Neuronal stem cell (in vitro differentiated cells): ENCODE results near the gene SLC22A23.

Source experiments
- DNase-seq: peaks from one replicate; pipeline ENCODE4 v3.0.0-alpha.2; 2013; ENCODE audit warnings: low spot score
- H2AFZ ChIP-seq: one replicate; pipeline ENCODE4 v1.6.1; 2013; ENCODE audit warnings: mild to moderate bottlenecking, low read length, inconsistent platforms
- H2AK5ac ChIP-seq: 2 replicates; pipeline ENCODE4 v1.6.1; 2013; ENCODE audit warnings: low read depth, mild to moderate bottlenecking, inconsistent platforms, low read length, moderate library complexity, mixed read lengths
- H2BK120ac ChIP-seq: 2 replicates; pipeline ENCODE4 v1.6.1; 2013; ENCODE audit warnings: low read depth, mild to moderate bottlenecking, inconsistent platforms, low read length, moderate library complexity, mixed read lengths
- H2BK12ac ChIP-seq: one replicate; pipeline ENCODE4 v1.6.1; 2013; ENCODE audit warnings: low read length, inconsistent platforms
- H2BK15ac ChIP-seq: 2 replicates; pipeline ENCODE4 v1.6.1; 2013; ENCODE audit warnings: mild to moderate bottlenecking, low read length, inconsistent platforms, mixed read lengths
- H2BK5ac ChIP-seq: one replicate; pipeline ENCODE4 v1.6.1; 2013; ENCODE audit warnings: inconsistent platforms, mild to moderate bottlenecking, low read length, moderate library complexity
- H3K14ac ChIP-seq: one replicate; pipeline ENCODE4 v1.6.1; 2013; ENCODE audit warnings: low read length, inconsistent platforms
- H3K18ac ChIP-seq: 2 replicates; pipeline ENCODE4 v1.6.1; 2013; ENCODE audit warnings: low read length, inconsistent platforms
- H3K23ac ChIP-seq: 2 replicates; pipeline ENCODE4 v1.6.1; 2013; ENCODE audit warnings: low read depth, mild to moderate bottlenecking, mixed read lengths, low read length, inconsistent platforms; ENCODE audit not compliant: poor library complexity
- H3K27ac ChIP-seq: replicated peaks from 3 replicates; pipeline ENCODE4 v1.5.1; 2013; ENCODE audit warnings: low read length, inconsistent platforms
- H3K27me3 ChIP-seq, 3 experiments: 2 replicates each; pipeline ENCODE4 v1.6.1; 2013; ENCODE audit warnings: low read length in 3 of 3, mild to moderate bottlenecking in 2 of 3, inconsistent platforms in 1 of 3, low read depth in 1 of 3, mixed read lengths in 1 of 3, moderate library complexity in 1 of 3; ENCODE audit not compliant: control insufficient read depth in 3 of 3, insufficient read depth in 3 of 3
- H3K36me3 ChIP-seq, 2 donors: replicated peaks in 1 of 2; 2 replicates each; pipeline ENCODE4 v1.6.1; 2013; ENCODE audit warnings: low read length in 2 of 2; ENCODE audit not compliant: control insufficient read depth in 2 of 2, insufficient read depth in 2 of 2
- H3K4ac ChIP-seq: 2 replicates; pipeline ENCODE4 v1.6.1; 2013; ENCODE audit warnings: inconsistent platforms, mild to moderate bottlenecking, low read length, moderate library complexity
- H3K4me1 ChIP-seq, 2 donors: 1 replicate in 1 of 2; 2 replicates in 1 of 2; pipeline ENCODE4 v1.6.1; 2013; ENCODE audit warnings: low read length in 2 of 2, low read depth in 1 of 2; ENCODE audit not compliant: control insufficient read depth in 2 of 2, insufficient read depth in 1 of 2
- H3K4me2 ChIP-seq: one replicate; pipeline ENCODE4 v1.6.1; 2013; ENCODE audit warnings: mild to moderate bottlenecking, low read length, inconsistent platforms; ENCODE audit not compliant: insufficient read depth, poor library complexity, severe bottlenecking
- H3K4me3 ChIP-seq, 2 donors: 2 replicates each; pipeline ENCODE4 v1.5.1; 2013; ENCODE audit warnings: low read length in 2 of 2, mild to moderate bottlenecking in 2 of 2, inconsistent platforms in 1 of 2, moderate library complexity in 1 of 2
- H3K79me1 ChIP-seq: one replicate; pipeline ENCODE4 v1.6.1; 2013; ENCODE audit warnings: low read depth, mild to moderate bottlenecking, inconsistent platforms, low read length, moderate library complexity
- H3K9ac ChIP-seq: one replicate; pipeline ENCODE4 v1.6.1; 2013; ENCODE audit warnings: mild to moderate bottlenecking, low read depth, low read length, inconsistent platforms; ENCODE audit not compliant: poor library complexity
- H3K9me3 ChIP-seq, 2 donors: replicated peaks in 1 of 2; 2 replicates each; pipeline versions ENCODE3 to v1.6.1; 2013; ENCODE audit warnings: low read length in 2 of 2, mild to moderate bottlenecking in 2 of 2, inconsistent platforms in 1 of 2, low read depth in 1 of 2, mixed read lengths in 1 of 2, moderate library complexity in 1 of 2; ENCODE audit not compliant: control insufficient read depth in 2 of 2, insufficient read depth in 1 of 2
- H4K8ac ChIP-seq: one replicate; pipeline ENCODE4 v1.6.1; 2013; ENCODE audit warnings: low read depth, mild to moderate bottlenecking, inconsistent platforms, low read length, moderate library complexity
- H4K91ac ChIP-seq: one replicate; pipeline ENCODE4 v1.6.1; 2013; ENCODE audit warnings: low read length, low read depth, mild to moderate bottlenecking, inconsistent platforms; ENCODE audit not compliant: poor library complexity
- WGBS, 2 donors: extraction: QIAGEN DNeasy Blood & Tissue Kit; methylation state at CpG; one replicate each; pipeline ENCODE4 v1.1.7; 2013; ENCODE audit warnings: missing lambda C conversion rate in 2 of 2, mixed read lengths in 1 of 2; ENCODE audit not compliant: insufficient read length in 2 of 2, insufficient replicate concordance in 1 of 2; ENCODE audit errors: extremely low coverage in 2 of 2; 5-methylcytosine and 5-hydroxymethylcytosine counted together

The SLC22A23 gene

DNA sequence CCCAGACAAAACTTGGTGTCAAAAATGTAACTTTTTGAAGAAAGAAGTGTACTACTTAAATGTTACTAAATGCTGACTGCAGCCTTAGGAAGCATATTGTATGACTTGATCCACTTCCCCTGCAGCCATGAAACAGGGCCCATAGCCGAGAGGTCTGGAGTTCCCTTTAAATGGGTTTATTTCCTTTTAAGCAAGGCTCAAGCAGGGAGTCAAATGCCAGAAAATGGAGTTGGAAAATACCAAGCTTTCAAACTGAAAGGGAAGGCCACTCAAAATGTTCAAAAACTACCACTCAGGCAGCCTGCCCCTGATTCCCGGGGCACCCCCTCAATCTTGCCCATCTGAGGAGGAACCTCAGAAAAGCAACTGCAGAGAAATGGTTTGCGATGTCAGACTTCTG lies 43.3 kb downstream of the SLC22A23 start:
- no peak overlapping the region for H3K4me3 ChIP-seq
- H2AK5ac ChIP-seq = no peak overlapping the region
- no peak overlapping the region for H2BK120ac ChIP-seq
- H4K8ac ChIP-seq = no peak overlapping the region
- H3K27me3 ChIP-seq = no peaks in the 10 kb centered on the region
- no peak overlapping the region for H3K4ac ChIP-seq
- no peak overlapping the region for H3K9ac ChIP-seq
- H2AFZ ChIP-seq = no peak overlapping the region
- H3K79me1 ChIP-seq = no peaks in the 10 kb centered on the region
- H2BK5ac ChIP-seq = no peak overlapping the region
- no peak overlapping the region for H3K23ac ChIP-seq
- WGBS, 2 donors = no CpG with 5 or more reads among the region's 3 CpGs
- no peak overlapping the region for H3K4me2 ChIP-seq
- peaks cover 6 to 13% of the 10 kb centered on the region in 2 donors for H3K4me1 ChIP-seq
- no peak overlapping the region for H4K91ac ChIP-seq
- no peak for DNase-seq
- H3K36me3 ChIP-seq = peaks cover 0 to 23% of the 10 kb centered on the region in 2 donors
- H3K27ac ChIP-seq = no peak overlapping the region
- H3K9me3 ChIP-seq = peaks cover 0 to 14% of the 10 kb centered on the region in 2 donors
- H3K18ac ChIP-seq = no peak overlapping the region
- no peak overlapping the region for H3K14ac ChIP-seq
- no peak overlapping the region for H2BK15ac ChIP-seq
- no peak overlapping the region for H2BK12ac ChIP-seq

DNA sequence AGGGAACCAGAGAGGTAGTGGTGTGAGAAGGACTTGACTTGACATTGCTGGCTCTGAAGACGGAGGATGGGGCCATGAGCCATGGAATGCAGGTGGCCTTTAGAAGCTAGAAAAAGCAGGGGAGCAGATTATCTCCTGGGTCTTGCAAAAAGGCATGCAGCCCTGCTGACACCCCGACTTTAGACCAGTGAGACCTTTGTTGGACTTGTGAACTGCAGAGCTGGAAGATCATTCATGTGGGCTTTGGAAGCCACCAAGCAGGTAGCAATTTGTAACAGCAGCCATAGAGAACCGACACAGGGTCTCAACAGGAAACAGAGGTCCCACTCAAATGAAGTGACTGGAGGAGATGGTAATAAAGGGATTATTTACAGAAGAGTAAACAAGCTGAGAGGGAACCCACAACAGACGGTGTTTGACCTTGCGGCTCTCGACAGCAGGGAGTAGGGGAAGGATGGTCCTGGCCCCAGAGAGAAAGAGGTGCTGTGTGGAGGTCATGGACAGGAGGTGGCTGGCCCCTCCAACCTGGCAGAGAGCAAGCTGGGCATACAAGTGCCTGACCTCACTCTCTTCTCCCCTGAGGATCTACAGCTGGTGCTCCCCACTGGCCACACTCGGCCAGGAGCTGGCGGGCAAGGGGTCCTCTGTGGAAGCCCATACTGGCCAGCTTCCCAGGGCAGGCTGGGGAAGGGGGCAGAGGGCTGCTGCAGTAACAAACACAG lies 43.9 kb downstream of the SLC22A23 start:
- Histone ChIP-seq H3K9me3 (peaks cover 0 to 14% of the 10 kb centered on the region in 2 donors), H4K8ac (no peak overlapping the region), H3K27me3 (no peaks in the 10 kb centered on the region), H2BK15ac (no peak overlapping the region), H3K18ac (no peak overlapping the region), H3K4me2 (no peak overlapping the region), H3K4me3 (no peak overlapping the region), H2BK120ac (no peak overlapping the region), H4K91ac (no peak overlapping the region), H3K79me1 (no peaks in the 10 kb centered on the region), H3K27ac (no peak overlapping the region), H3K14ac (no peak overlapping the region), H3K4ac (no peak overlapping the region), H2AFZ (no peak overlapping the region), H2BK5ac (no peak overlapping the region), H3K9ac (no peak overlapping the region), H3K4me1 (peaks cover 6 to 13% of the 10 kb centered on the region in 2 donors), H2BK12ac (no peak overlapping the region), H3K23ac (no peak overlapping the region), H2AK5ac (no peak overlapping the region), H3K36me3 (peaks cover 0 to 24% of the 10 kb centered on the region in 2 donors)
- no peak for DNase-seq
- no CpG with 5 or more reads among the region's 8 CpGs for WGBS, 2 donors

DNA sequence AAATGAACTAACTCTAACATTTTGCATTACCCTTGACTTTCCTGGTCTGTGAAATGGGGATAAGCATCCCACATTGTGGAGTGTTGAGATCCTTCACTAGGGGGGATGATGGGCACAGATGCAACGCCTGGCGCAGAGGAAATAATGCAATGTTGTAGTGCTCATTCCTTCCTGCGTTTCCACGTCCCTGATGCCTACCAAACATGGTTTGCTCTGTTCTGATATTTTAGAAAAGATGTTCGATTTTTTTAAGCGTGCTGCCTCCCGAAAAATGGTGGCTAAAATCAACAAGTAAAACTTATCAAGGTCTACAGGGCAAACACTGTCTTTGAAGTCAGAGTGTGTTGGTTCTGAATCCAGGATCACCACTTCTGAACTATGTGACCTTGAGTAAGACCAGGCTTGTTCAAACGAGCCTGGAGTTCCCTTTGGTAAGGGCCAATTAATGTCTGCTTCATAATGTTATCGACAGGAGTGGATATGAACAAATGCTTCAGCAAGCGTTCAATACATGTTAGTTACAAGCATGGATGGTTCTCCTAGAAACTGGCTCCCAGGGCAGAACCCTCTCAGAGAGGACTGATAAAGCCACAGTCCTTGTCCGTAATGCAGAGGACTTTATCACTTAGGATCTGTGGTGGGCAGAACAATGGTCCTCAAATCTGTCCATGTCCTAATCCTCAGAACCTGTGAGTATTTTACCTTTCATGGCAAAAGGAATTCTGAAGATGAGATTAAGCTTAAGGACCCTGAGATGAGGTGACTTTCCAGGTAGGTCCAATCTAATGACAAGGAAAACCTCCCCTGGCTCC lies 44.7 kb downstream of the SLC22A23 start:
- no peak overlapping the region for H2BK120ac ChIP-seq
- no peak overlapping the region for H3K9ac ChIP-seq
- no peak overlapping the region for H2AK5ac ChIP-seq
- H2AFZ ChIP-seq = no peak overlapping the region
- H3K79me1 ChIP-seq = no peaks in the 10 kb centered on the region
- H2BK15ac ChIP-seq = no peak overlapping the region
- WGBS, 2 donors = no CpG with 5 or more reads among the region's 11 CpGs
- peaks cover 0 to 14% of the 10 kb centered on the region in 2 donors for H3K9me3 ChIP-seq
- peaks cover 0 to 24% of the 10 kb centered on the region in 2 donors for H3K36me3 ChIP-seq
- no peak overlapping the region for H3K18ac ChIP-seq
- no peak overlapping the region for H3K4me3 ChIP-seq
- no peak overlapping the region for H4K8ac ChIP-seq
- H3K27me3 ChIP-seq = no peaks in the 10 kb centered on the region
- H3K23ac ChIP-seq = no peak overlapping the region
- H3K4ac ChIP-seq = no peak overlapping the region
- H3K4me2 ChIP-seq = no peak overlapping the region
- peaks cover 6 to 13% of the 10 kb centered on the region in 2 donors for H3K4me1 ChIP-seq
- H3K27ac ChIP-seq = no peak overlapping the region
- no peak for DNase-seq
- no peak overlapping the region for H3K14ac ChIP-seq
- no peak overlapping the region for H4K91ac ChIP-seq
- H2BK12ac ChIP-seq = no peak overlapping the region
- H2BK5ac ChIP-seq = no peak overlapping the region
